Measurements from ENCODE around the gene DTD1. TPM values are rescaled to one million over a fixed set of nuclear protein-coding genes. Genes with fewer than 3 reads are reported as not detected.

The DTD1 gene
- total and polyA plus RNA-seq, 2 of the 13 experiments (the other 11 are each of a cell fraction or from before 2014, with no cell fraction given), result 41.2 to 79.3 TPM

GRCh38 chr20:18793625-18794427 is 206.0 kb downstream of the DTD1 start (continued):
- TF ChIP-seq ZNF619 (CRISPR knock-in tag; IDR thresholded peaks at IDR 0.05) (peak; percentile 78; the same call in 1 of the 2 replicates), RERE (CRISPR knock-in tag; IDR thresholded peaks at IDR 0.05; ENCODE audit: low read depth) (no peak), RARG (CRISPR knock-in tag; IDR thresholded peaks at IDR 0.05; ENCODE audit: low read depth) (0 out of 2 replicates have a peak, but pooled peaks have one; percentile 63), SP2 (CRISPR knock-in tag; IDR thresholded peaks at IDR 0.05) (peak; percentile 73; the same call in 1 of the 2 replicates), ZNF792 (CRISPR knock-in tag; IDR thresholded peaks at IDR 0.05) (no peak; the same call in 1 of the 2 replicates), ZNF704 (CRISPR knock-in tag; IDR thresholded peaks at IDR 0.05; ENCODE audit: borderline replicate concordance) (peak; percentile 95; the same call in 1 of the 2 replicates), ZNF318 (CRISPR knock-in tag; IDR thresholded peaks at IDR 0.05) (peak; percentile 86), PHF5A (CRISPR knock-in tag; IDR thresholded peaks at IDR 0.05; ENCODE audit: low read depth, unreplicated experiment) (peak; percentile 82), NR0B2 (CRISPR knock-in tag; IDR thresholded peaks at IDR 0.05) (peak; percentile 58; the same call in 1 of the 2 replicates), SMAD1 (CRISPR knock-in tag; IDR thresholded peaks at IDR 0.05; ENCODE audit: borderline replicate concordance, low read depth) (peak; percentile 83; the same call in 1 of the 2 replicates), CCDC6 (CRISPR knock-in tag; IDR thresholded peaks at IDR 0.05) (0 out of 2 replicates have a peak, but pooled peaks have one; percentile 30), ZNF331 (CRISPR knock-in tag; IDR thresholded peaks at IDR 0.05) (peak; percentile 91; the same call in 1 of the 2 replicates)
